ENCODE results near the gene WDR45. TPM values are rescaled to one million over a fixed set of nuclear protein-coding genes. Genes with fewer than 3 reads are reported as not detected.

The WDR45 gene
- total RNA-seq, 1 experiment from 2014 or later = 36.7 TPM

DNA sequence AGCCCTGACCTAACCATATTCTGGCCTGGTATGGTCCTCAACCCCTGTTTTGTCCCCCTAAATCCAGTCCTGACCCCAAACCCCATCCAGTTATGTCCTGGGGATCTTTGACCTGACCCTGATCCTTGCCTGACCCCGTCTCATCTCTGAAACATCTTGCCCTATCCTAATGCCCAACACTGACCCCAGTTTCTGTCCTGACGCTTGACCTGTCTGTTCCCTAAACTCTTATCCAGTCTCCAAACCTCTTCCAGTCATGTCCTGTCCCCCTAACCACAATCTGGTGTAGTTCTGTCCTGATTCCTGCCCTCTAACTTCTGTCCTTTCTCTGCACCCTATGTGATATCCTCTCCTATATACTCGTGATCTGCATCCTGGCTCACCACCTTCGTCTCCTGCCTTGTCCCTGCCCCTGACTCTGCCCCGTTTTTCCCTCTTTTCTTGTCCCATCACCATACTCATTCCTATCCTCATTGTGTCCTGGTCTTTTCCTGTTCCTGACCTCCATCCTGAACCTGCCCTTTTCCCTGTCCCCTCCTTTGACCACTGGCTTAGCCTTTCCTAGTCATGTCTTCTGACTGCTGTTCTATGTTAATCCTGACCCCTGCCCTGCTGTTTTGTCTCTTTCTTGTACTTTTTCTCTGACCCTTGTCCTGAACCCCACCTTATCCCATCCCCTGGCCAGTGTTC, 25.5 kb downstream of the WDR45 start:
- no peaks in the 10 kb centered on the region for H3K36me3 ChIP-seq (ENCODE audit: low read depth)
- H3K4me2 ChIP-seq = peak overlapping the region; percentile 66
- no peak overlapping the region for H3K27ac ChIP-seq
- no peak overlapping the region for H2AFZ ChIP-seq
- no peaks in the 10 kb centered on the region; the same call in 1 of the 2 replicates for H3F3A ChIP-seq (ENCODE audit: insufficient read depth, low read depth)
- ChIA-PET CTCF (no interaction called here), POLR2A (ENCODE audit: unreplicated experiment) (no interaction called here)
- no peak for DNase-seq
- H3K4me1 ChIP-seq (replicated peaks; ENCODE audit: insufficient read depth) = no peaks in the 10 kb centered on the region
- no peaks in the 10 kb centered on the region for H3K27me3 ChIP-seq (ENCODE audit: insufficient read depth, low read depth)
- BruUV-seq (replicated peaks) = no TSS peak
- H4K20me1 ChIP-seq (ENCODE audit: insufficient read depth) = no peaks in the 10 kb centered on the region
- H3K4me3 ChIP-seq = peak overlapping the region; percentile 48; the same call in 1 of the 2 replicates
- H3K79me2 ChIP-seq (ENCODE audit: low read depth) = no peaks in the 10 kb centered on the region
- TF ChIP-seq, protein P1, sequence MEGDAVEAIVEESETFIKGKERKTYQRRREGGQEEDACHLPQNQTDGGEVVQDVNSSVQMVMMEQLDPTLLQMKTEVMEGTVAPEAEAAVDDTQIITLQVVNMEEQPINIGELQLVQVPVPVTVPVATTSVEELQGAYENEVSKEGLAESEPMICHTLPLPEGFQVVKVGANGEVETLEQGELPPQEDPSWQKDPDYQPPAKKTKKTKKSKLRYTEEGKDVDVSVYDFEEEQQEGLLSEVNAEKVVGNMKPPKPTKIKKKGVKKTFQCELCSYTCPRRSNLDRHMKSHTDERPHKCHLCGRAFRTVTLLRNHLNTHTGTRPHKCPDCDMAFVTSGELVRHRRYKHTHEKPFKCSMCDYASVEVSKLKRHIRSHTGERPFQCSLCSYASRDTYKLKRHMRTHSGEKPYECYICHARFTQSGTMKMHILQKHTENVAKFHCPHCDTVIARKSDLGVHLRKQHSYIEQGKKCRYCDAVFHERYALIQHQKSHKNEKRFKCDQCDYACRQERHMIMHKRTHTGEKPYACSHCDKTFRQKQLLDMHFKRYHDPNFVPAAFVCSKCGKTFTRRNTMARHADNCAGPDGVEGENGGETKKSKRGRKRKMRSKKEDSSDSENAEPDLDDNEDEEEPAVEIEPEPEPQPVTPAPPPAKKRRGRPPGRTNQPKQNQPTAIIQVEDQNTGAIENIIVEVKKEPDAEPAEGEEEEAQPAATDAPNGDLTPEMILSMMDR (conservative IDR thresholded peaks at IDR 0.05) = no peak
- TF ChIP-seq EZH2 (IDR thresholded peaks at IDR 0.05; ENCODE audit: low read depth) = no peak
- H3K9me2 ChIP-seq (ENCODE audit: insufficient read depth) = no peaks in the 10 kb centered on the region
- H3K9me3 ChIP-seq (ENCODE audit: insufficient read depth, low read depth) = no peaks in the 10 kb centered on the region
- intact Hi-C loops (cut with micrococcal nuclease; ENCODE audit: unreplicated experiment) = no loop called here

- CTCF ChIA-PET = no interaction called here
- Histone ChIP-seq H3K27ac (0 out of 2 replicates have a peak overlapping the region, but pooled peaks have one; percentile 37), H3K4me2 (peak overlapping the region; percentile 66), H3K4me1 (replicated peaks; ENCODE audit: insufficient read depth) (no peaks in the 10 kb centered on the region), H3K36me3 (ENCODE audit: low read depth) (no peaks in the 10 kb centered on the region), H3K27me3 (ENCODE audit: insufficient read depth, low read depth) (no peaks in the 10 kb centered on the region), H3K79me2 (ENCODE audit: low read depth) (no peaks in the 10 kb centered on the region), H4K20me1 (ENCODE audit: insufficient read depth) (no peaks in the 10 kb centered on the region), H3K9me3 (ENCODE audit: insufficient read depth, low read depth) (no peaks in the 10 kb centered on the region), H3F3A (ENCODE audit: insufficient read depth, low read depth) (no peaks in the 10 kb centered on the region), H3K9me2 (ENCODE audit: insufficient read depth) (no peaks in the 10 kb centered on the region), H2AFZ (no peak overlapping the region), H3K4me3 (peak overlapping the region; percentile 48; the same call in 1 of the 2 replicates)
- TF ChIP-seq, protein P1 (conservative IDR thresholded peaks at IDR 0.05) = no peak
- no peak for TF ChIP-seq EZH2 (IDR thresholded peaks at IDR 0.05; ENCODE audit: low read depth)
- intact Hi-C loops (cut with micrococcal nuclease; ENCODE audit: unreplicated experiment) = no loop called here
- DNase-seq = peak in 1 of 2 experiments; percentile 22
- no TSS peak for BruUV-seq (replicated peaks)
- POLR2A ChIA-PET (ENCODE audit: unreplicated experiment) = no interaction called here
Measured at GRCh38 chrX:49053223-49054072, 26.2 kb downstream of the WDR45 start.

DNA sequence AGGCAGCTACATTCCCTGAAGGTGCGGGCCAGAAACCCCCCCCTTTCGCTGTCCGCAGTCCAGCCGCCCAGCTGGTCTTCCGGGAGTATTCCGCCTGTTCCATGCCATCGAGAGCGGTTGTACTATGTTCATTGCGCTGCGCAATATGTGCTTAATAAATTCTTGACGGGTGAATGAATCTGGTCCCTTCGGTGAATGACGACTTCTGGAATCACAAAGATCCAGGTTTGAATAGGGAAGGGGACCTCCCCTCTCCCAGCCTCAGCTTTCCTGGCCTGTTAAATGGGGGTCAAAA, 35.8 kb downstream of the WDR45 start:
- Histone ChIP-seq H3K27ac (0 out of 2 replicates have a peak overlapping the region, but pooled peaks have one; percentile 39), H3K9me2 (ENCODE audit: insufficient read depth) (no peaks in the 10 kb centered on the region), H3K79me2 (ENCODE audit: low read depth) (peaks cover 21% of the 10 kb centered on the region), H2AFZ (no peak overlapping the region; the same call in 1 of the 2 replicates), H4K20me1 (ENCODE audit: insufficient read depth) (no peaks in the 10 kb centered on the region), H3K27me3 (ENCODE audit: insufficient read depth, low read depth) (no peaks in the 10 kb centered on the region), H3K4me1 (replicated peaks; ENCODE audit: insufficient read depth) (peaks cover 8% of the 10 kb centered on the region), H3K36me3 (ENCODE audit: low read depth) (no peaks in the 10 kb centered on the region), H3F3A (ENCODE audit: insufficient read depth, low read depth) (no peaks in the 10 kb centered on the region), H3K9me3 (ENCODE audit: insufficient read depth, low read depth) (no peaks in the 10 kb centered on the region), H3K4me3 (peak overlapping the region; percentile 43; the same call in 1 of the 2 replicates), H3K4me2 (peak overlapping the region; percentile 67)
- intact Hi-C loops (cut with micrococcal nuclease; ENCODE audit: unreplicated experiment) = loop anchor here (1.0 to 10.0 kb wide), 7 partner anchors 15 to 282 kb away; partner anchors contain the start of genes CCDC120, GLOD5, GRIPAP1 and OTUD5
- DNase-seq = no peak
- TF ChIP-seq, protein P1 (conservative IDR thresholded peaks at IDR 0.05) = no peak
- no peak for TF ChIP-seq EZH2 (IDR thresholded peaks at IDR 0.05; ENCODE audit: low read depth)
- ChIA-PET POLR2A (ENCODE audit: unreplicated experiment) (interaction anchor here (0.6 to 0.7 kb wide), 2 partner anchors 57 to 86 kb away, joined by 3 read pairs; no protein-coding TSS in a partner anchor), CTCF (no interaction called here)
- no TSS peak for BruUV-seq (replicated peaks)
